Activated naive CD8-positive, alpha-beta T cell treated with anti-CD3 and anti-CD28 coated beads, Interleukin-2, amount 50 U/mL, for 16 hours (primary cell): ENCODE results near the gene GLRA1.
"Not testable (repeated sequence)": the region's sequence is repeated elsewhere in the genome, so short reads cannot be mapped to it uniquely, and the experiment has no call there.

Experiments used
- DNase-seq: peaks from one replicate; pipeline ENCODE4 v3.0.0-alpha.2; 2020; ENCODE audit warnings: low read depth, low spot score

Gene GLRA1

DNA sequence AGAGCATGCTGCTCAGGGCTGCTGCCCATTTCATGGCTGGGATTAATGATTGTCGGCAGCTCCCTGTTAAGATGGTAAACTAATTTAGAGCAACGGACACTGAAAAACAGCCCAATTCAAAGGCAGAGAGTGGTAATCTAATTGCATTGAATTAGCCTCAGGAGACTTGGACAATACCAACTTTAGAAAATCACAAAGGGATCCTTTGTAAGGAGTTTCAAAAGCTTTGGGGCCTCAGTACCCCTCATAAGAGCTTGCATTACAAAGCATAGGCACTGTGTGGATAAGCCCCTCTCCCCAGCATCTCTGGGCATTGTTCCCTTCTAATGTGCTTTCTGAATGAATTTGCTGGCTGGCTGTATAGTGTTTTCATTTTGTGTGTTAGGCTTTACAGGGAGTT is 6.7 kb downstream of the GLRA1 start:
- DNase-seq: no peak

DNA sequence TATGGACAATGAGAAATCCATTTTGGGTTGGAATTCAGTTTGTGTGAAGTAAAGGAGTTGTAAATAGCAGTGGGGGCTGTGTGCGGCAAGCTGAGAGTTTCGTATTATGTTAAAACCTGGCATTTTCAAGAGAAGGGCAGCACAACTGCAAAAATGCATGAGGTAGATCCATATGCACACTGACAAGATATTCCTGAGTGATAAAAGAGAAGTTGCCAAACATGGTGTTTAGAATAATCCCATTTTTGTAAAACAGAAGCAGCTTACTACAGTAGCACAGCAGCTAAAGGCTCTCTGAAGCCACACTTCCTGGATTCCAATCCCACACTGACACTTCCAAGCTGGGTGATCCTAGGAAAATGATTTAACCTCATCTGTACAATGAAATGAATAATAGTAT is 11.2 kb downstream of the GLRA1 start:
- no peak for DNase-seq

DNA sequence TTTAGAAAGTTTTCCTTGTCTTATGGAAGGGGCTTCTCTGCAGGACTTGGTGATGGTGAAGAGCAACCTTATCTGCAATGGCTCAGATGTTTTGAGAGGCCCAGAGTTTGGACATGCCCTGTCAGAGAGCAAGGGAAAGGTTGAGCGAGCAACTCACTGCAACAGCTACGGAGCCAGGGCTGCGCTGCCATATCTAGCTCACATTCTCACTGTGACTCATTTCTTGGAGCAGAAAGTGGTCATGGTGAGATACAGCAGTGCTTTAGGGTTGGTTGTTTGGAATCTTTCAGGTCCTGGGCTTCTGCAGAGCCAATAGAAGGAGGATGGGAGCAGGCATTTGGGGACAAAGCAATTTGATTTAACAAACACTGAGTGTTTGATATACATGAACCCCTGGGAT is 12.3 kb downstream of the GLRA1 start:
- no peak for DNase-seq

DNA sequence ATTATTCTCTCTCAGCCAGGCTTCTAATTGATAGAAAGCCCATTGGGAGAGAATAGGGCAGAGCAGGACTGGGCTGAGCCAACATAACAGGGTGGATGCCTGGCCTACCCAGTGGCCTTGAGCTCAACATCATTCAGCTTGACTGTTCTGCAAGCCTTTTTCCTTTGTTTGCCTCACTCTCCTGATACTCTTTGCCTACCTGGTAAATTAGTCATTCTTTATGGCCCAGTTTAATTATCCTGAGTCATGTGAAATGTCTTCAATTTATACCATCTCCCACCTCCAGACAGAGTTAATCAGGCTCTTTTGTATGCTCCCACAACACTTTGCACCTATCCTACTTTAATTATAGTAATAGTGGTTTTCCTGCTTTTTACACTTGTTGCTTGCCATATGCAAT is 13.6 kb downstream of the GLRA1 start:
- DNase-seq: no peak

DNA sequence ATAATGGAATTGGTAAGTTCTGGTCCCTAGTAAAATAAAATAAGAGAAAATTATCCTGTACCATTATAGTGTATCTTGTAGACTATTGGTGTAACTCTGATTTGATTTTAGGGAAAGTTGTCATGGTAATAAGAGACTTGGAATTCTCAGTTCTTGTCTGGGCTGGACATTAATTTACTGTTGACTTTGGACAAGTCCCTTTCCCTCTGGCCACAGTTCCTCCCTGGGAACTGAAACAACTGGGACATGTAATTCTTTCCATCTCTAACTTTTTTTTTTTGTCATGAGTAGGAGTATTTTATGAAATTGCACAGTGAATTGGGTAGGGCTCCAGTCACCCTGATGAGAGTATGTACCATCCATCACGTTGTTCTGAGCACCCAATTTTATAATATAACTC is 15.0 kb downstream of the GLRA1 start:
- DNase-seq: no peak

DNA sequence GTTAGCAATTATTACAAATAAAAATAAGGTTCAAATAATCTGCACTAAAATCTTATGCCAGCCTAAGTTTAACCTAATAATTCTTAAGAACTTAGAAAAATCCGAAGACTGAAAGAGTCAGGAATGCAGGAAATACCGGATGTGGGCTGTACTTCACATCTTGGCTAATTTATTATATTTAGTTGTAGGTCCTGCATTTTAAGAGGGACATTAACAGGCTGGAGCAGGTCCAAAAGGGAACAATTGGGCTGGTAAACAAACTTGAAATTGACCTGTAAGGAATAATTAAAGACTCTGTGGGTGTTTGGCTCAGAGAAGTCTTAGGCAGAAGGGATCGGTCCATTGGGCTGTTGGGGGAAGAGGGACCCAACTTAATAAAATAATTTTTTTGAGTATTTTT is 18.4 kb downstream of the GLRA1 start:
- DNase-seq: no peak

DNA sequence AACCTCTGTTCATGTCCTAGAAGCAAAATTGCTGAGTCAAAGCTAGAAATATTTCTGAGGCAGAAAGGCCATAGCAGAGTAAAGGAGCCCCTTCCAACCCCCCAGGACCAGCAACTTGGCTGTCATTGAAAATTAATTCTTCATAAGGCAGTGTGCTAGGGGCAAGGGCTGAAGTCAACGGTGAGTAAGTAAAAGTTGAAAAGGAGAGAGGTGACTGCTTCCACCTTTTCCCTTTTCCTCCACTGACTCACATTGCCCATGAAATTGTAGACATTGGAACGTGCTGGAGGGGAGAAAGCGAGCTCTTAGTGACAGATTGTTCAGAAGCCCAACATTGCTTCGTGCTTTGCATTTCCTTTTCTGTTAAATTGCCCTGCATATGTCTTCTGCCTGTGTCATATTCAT is 19.1 kb downstream of the GLRA1 start:
- no peak for DNase-seq

DNA sequence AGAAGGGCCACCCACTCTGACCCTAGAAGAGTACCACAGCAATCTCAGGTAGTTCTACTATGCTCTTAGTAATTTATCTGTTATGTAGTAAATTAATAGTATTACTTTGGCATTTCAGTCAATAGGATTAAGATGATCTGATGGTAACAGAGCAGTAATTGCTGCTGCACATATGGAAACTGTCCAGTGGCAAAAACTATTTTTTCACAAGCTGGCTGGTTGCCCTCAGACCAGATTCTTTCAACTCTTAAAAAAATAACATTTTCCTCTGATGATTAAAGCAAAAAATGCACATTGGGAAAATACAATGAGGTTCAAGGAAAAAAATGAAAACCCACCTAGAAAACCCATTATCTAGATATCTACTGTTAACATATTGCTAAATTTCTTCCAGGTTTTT is 19.7 kb downstream of the GLRA1 start:
- DNase-seq: no peak

DNA sequence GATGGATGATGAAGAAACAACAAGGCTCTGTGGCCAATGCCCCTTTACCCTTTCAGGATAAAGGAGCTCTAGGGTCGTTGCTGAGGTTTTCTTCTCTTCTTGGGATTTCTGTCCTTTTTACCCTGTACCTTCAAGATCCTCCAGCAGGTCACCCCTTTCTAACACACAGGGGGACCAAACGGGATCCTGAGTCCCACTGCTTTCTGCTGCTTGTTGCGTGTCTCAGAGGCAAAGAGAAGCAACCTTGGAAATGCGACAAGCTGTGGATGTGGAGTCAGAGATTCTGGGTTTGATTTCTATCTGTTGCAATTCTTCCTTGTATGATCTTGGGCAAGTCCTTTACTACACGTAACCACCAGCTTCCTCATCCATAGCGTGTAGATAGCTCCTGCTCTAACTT is 20.5 kb downstream of the GLRA1 start:
- no peak for DNase-seq

DNA sequence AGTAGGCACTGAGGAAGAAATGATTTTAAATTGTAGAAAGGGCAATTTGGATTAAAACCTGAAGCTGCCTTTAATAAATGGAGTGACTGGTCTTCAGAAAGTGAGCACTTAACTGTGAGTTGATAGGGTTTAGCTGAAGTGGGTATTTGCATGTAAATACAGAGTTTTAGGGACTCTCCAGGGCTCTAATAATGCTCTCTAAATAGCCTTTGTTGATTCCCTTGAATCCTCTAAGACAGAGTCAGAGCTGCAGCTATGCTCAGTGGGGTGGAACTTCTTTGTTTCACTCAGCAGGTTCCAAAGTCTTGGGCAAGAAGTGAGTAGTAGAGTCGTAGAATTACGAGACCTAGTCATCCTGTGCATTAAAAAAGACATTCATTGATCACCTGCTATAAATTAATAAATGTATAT is 21.4 kb downstream of the GLRA1 start:
- DNase-seq: no peak

DNA sequence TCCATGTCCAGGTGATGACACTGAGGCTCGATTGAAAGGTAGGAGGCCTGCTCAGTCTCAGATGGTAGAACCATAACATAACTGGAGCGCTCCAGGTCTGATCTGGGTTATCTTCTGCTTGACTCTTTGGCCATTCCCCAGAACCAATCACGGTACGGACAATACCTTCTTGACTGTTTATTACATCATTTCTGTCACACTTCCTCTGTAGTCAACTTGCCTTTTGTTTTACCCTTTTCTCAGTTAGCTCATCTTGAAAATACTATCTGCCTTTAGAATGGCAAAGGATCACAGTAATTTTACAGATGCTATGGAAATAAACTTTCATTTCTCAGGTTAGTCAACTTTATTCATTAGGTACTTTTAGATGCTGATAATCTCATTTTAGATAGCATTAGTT is 22.4 kb downstream of the GLRA1 start:
- DNase-seq: no peak

DNA sequence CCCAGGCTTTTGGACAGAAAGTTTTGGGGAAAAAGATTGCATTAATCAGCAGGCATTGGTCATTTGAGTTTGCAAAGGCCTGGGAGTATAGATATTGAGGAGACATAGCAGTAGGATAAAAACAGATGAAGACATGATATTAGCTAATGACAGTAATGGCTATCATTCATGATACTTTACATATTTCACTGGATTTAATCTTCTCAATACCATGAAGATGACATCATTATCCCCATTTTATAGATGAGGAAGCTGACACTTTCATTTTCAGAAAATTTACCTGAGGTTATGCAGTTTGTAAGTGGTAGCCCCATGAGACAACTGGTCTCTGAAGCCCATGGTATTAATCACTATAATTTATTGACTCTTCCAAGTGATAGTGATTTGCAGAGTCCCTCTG is 23.0 kb downstream of the GLRA1 start:
- DNase-seq: no peak

DNA sequence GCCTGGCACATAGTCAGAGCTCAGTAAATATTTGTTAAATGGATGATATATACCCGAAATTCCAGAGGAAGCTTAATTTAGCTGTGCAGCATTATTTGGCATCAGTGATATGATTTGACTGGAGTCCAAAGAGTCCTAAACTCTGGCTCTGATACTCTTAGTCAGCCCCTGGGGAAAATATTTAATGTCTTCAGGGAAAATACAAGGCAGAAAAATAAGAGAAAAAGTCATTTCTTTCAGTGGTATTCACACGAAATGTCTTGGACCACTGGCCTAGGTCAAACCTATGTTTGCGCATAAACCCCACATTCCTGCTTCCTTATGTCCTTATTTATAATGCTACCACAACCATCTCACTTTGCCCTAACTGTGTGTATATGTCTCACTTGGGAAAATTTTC is 23.8 kb downstream of the GLRA1 start:
- DNase-seq: no peak

DNA sequence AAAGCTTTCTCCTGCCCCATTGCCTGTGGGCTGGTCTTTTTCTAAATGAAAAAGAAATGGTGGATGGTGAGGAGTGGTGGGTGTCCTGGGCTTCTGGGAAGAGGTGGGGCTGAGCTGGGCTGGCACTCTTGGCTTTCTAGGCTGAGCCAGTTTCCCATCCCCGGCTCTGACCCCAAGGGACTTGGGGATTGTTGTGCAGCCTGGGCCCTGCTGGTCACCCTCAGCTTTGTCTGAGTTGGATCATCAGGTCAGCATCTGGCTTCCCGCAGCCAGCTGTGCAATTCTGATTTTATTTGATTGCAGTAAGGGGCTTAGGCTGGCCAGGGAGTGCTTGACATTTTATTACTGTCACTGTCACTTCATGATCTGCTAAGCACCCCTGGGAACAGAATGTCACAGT is 25.3 kb downstream of the GLRA1 start:
- DNase-seq: no peak

DNA sequence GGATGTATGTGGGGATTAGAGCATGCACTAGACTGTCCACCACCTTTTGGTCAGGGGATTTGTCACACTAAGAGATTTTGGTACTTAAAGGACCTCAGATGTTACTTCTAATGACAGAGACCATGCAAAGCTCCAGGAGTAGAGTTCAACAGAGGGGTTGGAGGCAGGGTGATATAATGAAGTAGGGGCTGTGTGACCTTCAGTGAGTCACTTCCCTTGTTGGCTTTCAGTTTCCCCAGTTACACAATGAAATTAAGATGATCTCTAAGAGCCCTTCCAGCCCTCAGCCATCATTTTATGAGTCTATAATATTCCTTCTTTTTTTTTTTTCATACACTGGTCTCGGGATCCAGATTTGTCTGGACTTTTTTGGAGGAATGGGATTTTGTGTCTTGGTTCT is 26.8 kb downstream of the GLRA1 start:
- DNase-seq: no peak

DNA sequence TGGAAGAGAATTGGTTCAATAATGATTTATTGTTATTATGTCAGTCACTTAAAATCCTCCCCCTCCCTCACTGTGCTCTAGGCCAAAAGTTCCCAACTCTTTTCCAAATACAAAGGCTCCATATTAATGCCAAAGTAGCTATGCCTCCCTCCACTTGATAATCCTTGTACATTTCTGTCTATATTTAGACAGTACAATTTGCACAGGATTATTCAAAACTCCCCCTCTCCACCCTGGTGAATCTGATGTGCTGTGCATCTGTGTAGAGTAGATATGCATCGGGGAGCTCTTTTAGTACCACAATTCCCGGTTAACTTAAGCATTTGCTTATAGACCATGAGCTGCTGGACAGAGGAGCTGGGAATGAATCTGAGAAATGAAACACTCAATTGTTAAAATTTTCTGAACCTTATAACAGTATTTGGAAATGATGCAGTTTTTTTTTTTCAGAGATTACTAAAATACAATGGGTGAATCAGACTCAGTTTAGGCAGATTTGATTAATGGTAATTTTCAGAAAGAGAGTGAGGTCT is 27.6 kb downstream of the GLRA1 start:
- no peak for DNase-seq

DNA sequence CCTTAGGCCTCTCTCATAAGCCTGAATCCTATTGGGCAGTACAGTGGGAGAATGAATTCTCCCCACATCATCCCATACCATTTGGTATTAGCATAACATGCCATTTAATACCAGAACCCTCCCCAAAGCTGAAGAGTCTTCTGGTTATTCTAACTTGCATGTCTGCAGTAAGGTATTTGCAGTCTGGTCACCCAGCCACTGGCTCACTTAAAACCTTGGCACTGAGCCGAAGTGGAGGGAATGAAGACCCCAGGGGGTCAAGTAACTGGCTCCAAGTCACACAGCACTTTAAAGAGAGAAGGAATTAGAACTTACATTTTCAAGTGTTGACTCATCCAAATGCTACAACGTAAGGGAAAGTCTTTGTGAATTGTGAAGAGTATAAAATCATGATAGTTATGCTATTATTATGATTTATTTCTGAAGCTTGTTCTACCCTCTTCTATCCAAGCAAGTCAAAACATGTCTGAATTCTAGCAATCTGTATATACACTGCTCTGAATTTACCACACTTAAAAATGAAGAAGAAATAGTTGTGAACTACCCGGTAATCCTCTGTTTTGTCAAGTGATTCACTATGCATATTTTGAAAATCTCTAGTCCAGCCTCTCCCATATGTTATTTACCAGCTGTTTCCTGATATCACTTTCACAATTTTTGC is 28.5 kb downstream of the GLRA1 start:
- DNase-seq: no peak

DNA sequence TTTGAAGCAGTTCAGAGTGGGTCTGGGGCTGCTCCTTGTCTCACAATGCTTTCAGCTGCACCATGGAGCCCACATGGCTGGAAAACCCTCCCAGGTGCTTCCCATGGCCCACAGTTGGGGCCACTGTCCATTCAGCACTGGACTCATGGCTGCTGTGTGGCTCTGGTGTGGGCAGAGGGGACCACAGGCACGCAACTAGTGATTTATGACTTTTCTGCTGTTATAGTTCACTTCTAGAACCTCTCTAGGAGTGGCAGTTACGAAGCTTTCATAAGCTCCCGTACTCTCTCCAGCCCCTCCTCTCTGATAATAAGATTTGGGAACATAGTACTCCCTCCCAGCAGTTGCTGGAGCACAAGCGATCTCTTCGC is 29.0 kb downstream of the GLRA1 start:
- DNase-seq: no peak

DNA sequence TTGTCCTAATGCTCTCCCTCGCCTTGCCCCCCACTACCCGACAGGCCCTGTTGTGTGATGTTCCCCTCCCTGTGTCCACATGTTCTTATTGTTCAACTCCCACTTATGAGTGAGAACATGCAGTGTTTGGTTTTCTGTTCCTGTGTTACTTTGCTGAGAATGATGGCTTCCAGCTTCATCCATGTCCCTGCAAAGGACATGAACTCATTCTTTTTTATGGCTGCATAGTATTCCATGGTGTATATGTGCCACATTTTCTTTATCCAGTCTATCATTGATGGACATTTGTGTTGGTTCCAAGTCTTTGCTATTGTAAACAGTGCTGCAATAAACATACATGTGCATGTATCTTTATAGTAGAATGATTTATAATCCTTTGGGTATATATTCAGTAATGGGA is 31.2 kb downstream of the GLRA1 start:
- DNase-seq: not testable (repeated sequence)

DNA sequence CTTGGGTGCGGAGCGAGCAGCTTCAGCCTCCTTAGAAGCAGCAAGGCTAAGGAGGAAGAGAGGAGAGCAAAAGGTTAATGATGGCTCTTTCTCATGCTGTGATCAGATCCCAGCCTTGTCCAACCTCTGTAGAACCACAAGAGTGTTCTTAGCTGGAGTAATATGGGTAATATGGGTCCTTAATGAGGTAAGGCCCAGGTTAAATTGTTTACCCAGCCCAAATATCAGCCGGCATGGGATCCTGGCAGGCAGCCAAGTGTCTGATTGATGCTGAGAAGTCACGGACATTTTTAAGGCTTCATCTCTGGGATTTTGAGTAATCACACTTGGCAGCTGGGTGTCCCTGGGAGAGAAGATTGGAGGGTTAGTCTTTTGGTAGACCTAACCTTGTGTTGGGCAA is 32.3 kb downstream of the GLRA1 start:
- no peak for DNase-seq

DNA sequence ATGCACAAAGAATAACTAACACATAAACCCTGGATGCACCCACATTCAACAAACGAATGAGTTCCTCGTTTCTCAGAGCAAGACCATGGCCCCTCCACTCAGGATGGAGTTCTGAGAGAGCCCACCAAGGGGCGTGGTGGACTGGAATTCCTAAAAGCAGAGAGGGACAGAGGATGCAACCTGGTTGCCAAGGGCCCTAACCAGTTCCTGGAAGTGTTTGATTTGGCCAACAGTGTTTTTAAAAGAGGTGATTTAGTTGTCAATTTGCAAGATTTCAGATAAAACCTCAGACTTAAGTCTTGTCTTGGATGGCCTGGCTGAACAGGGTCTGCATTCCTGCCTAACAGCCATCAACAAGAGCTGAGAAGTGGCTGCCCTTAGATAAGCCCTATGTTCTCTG is 34.4 kb downstream of the GLRA1 start:
- no peak for DNase-seq

DNA sequence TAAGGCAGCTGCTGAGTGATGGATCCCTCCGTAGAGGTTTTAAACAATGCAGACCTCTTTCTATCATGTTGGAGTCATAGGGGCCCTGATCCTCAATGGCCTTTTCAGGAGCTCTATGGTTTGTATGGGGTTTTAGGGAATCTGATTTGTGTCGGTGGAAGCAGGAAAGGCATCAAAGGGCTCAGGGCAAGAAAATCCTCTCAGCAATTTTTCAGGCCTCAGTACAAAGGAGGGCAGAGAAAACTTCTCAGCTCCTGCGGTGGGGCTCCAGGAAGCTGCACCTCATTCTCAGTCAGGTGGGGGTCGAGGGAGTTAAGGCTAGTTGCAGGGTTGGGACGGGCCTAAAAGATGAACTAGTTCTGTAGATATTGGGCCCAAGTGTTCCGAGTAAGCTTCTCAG is 35.0 kb downstream of the GLRA1 start:
- no peak for DNase-seq

DNA sequence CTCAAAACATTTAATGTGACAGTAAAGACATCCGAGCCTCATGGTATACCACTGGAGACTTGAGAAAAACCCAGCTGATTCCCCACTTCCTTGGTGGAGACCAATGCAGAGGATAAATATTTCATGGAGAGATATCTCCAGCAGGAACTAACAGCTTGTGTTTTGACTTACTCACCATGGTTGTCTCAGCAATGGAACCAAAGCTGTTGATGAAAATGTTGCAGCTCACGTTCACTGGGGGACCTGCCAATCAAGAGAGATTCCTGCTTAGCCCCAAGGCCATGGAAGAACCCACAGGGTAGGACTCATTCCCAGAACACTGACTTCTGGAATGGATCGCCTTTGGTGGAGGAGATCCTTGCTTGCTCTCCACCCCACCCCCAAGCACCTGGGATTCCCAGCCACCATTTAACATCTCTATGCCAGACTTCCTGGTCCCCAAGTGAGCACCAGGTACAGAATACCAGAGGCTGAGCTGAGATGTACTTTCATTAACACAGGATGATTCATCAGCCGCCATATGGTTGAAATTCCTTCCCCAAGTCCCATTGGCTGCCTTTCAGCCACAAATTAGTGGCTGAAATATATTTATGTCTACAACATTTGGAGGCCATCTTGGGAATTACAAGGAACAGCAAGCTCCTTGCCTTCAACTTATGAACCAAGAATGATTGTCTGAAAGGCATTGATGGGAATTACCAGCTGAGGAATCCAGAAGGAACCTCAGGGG is 37.9 kb downstream of the GLRA1 start:
- no peak for DNase-seq
